ENCODE data around the gene C4orf36. TPM values are rescaled to one million over a fixed set of nuclear protein-coding genes. Genes with fewer than 3 reads are reported as not detected.

The C4orf36 gene
- total and polyA plus RNA-seq, 2 donors (not counting 1 experiment from before 2014, with no cell fraction given), result 0.98 to 6.3 TPM

Other genes with a start within 250 kb of the C4orf36 start
- gene SLC10A6, start 43.0 kb downstream of the C4orf36 start, total RNA-seq, result 0.51 and 0.66 TPM in 2 replicates
- gene SLC10A6, start 43.0 kb downstream of the C4orf36 start, polyA plus RNA-seq, result not detected in 2 replicates
- 14.1 and 21.1 TPM in 2 replicates for gene AFF1, start 42.6 kb upstream of the C4orf36 start, total RNA-seq
- gene AFF1, start 42.6 kb upstream of the C4orf36 start, polyA plus RNA-seq, result 15.5 and 17.9 TPM in 2 replicates